Dedifferentiated amniotic fluid mesenchymal stem cell (primary cell): ENCODE data around the gene LAMTOR2.
A peak's percentile ranks its signal among the peaks of the same experiment; 100 is the strongest.

ENCODE experiments used
- DNase-seq: peaks from one replicate; pipeline ENCODE4 v3.0.0-alpha.2; 2016; ENCODE audit errors: extremely low spot score

The LAMTOR2 gene

DNA sequence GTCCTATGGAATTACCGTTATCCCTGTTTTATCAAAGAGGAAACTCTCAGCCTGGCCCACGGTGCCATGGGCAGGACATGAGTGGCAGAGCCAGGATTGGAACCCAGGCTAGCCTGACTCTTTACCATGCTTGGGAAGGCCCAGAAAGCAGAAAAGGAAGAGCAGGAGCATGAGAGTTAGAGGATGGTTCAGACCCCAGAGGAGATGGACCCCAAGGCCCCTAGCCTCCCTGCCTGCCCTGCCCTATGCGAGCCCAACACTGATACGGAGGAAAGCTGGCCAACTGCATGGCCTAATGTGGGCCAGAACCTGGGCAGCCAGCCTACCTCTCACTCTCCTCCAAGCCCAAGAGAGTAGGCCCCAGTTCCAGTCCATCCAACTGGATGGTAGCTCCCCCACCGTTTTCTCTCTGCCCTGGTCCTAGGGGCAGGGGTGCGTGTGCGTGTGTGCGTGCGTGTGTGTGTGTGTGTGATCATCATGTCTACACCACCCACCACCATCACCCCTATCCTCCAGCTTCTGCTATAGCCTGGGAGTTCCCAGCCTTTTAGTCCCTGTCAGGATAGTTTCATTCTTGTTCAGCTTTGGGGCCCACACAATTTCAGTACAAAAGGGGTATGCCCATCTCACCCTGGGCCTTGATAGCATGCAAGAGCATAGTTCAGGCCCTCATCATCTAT is 43.1 kb downstream of the LAMTOR2 start:
- DNase-seq: no peak

DNA sequence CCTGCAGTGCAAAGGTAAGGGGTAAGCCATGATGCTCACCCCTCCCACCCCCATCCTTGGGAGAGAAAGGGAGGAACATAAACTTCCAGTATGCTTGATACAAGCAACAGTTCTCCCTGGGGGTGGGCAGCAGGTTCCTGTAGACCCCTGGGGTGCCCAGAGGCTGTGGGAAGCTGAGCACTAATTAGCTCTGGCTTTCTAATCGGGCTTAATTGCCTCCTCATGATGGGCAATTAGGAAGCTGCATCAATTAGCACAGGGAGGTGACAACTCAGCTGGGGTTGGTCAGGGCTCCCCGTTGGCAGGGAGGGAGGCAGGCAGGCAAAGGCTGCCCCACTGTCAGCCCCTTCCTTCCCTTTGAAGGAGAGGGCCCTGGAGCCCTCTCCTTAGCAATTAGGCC is 44.2 kb downstream of the LAMTOR2 start:
- DNase-seq: no peak

DNA sequence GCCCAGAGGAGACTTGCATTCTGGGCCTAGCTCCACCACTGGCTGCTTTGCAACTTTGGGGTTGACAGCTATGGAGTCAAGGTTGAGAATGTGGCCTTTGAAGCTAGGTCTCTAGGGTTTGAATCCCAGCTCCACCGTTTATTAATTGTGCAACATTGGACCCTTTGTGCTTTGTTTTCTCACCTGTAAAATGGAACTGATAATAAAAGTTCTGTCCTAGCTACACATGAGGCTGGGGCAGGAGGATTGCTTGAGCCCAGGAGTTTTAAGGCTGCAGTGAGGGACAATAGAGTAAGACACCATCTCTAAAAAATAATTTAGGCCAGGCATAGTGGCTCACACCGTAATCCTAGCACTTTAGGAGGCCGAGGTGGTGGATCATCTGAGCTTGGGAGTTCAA is 44.7 kb downstream of the LAMTOR2 start:
- DNase-seq: no peak

DNA sequence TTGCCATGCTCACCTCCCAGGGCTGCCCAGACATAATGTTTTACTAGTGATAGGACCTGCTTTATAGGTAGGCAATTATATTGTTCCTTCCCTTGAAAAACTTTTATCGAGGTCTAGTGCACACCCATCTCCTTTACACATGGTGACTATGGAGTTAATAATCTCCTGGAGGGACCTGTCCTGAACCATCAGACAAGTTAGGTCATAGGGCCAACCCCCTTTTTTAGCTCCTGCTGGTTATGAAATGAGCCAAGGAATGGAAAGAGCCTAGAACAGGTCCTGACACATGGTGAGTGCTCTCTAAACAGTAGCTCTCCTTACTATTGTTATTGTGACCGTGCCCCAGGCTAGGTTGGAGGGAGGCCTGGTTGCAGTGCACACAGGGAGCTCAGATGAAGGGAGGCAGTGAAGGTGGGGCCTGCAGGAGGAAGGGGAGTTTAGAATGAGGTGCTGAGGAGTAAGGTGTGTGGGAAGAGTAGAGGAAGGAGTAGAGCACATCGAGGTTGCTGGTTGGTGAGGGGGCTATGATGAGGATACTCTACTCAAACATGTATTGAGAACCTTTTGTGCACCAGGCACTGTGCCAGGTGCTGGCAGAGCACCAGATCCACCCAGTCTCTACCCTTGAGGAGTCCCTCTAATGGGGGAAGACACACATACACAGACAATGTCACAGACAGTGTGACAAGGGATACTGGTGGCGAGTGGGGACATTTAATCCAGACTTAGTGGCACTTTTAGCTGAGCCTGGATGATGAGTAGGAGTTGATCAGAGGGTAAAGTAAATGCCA is 45.8 kb downstream of the LAMTOR2 start:
- DNase-seq: no peak

DNA sequence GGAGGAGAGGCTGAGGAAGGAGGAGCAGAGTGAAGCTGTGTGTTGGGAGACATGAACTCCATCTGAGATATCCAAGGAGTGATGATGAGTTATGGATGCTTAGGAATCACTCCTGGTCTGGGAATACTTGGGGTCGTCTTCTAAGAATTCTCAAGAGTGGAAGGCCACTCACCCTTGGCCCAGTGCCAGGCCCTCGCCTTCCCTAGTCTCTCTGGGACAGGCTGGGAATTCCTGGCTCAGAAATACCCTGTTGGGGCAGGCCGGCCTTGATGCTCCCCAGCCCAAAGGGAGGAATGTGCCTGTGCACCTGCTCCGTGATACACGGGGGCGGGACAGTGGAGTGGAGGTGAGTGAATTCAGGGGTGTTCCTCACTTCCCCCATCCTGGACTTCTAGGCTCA is 47.3 kb downstream of the LAMTOR2 start:
- DNase-seq: no peak

DNA sequence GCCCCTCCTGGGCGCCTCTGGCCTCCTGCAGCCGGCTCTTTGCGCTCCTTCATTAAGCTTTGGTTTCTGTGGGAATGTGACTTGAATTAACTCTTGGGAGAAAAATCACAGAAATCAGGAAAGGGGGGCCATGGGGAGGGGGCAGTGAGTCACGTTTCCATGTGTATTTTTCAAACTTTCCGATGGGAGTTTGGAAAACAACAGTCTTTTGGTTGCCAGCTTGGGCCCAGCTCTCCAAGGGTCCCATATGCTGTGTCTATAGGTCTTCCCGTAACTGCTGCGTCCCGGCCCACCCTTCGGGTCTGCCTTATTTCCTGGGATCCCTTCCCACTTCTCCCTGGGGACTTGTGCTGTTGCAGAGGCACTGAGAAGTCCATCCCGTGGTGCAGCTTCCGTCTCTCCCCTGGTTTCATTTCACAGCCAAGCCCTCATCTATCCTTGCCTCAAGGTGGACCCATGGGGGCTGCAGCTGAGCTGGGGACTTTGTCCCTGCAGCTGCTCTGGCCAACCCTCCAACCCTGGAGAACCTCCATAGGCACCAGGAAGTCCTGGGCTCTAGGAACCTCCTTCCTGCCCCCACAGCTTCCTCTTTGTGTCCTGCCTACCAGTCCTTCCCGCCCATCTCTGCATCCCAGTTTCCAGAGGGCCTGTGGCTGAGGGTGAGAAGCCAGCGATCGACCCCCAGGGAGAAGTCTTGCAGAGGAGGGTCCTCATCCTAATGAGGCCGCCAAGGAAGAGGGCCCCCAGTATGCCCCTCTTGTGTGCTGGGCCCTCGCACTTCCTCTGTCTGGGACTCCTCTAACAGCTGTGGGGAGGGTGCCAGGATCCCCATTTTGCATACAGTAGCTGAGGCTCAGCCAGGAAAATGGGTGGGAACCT is 48.3 kb downstream of the LAMTOR2 start:
- no peak for DNase-seq

DNA sequence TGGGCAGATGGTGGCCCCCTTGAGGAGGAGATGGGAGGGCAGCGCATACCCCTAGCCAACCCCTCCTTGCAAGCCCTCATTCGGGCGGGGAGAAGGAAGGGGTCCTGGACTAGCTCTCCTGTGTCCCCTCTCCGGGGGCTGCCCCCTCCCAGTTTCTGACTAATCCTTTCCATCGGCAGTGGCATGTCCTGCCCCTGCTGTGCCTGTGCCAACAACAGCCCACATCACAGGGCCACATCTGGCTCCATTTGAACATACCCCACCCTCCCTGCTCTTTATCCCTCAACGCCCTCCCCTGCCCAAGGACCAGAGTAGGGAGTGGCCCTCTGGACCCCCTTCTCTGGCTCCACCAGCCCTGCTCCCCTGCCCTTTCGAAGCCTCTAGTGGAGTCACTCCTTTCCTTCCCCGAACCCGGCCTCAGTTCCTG is 49.0 kb downstream of the LAMTOR2 start:
- DNase-seq: peak; percentile 74

DNA sequence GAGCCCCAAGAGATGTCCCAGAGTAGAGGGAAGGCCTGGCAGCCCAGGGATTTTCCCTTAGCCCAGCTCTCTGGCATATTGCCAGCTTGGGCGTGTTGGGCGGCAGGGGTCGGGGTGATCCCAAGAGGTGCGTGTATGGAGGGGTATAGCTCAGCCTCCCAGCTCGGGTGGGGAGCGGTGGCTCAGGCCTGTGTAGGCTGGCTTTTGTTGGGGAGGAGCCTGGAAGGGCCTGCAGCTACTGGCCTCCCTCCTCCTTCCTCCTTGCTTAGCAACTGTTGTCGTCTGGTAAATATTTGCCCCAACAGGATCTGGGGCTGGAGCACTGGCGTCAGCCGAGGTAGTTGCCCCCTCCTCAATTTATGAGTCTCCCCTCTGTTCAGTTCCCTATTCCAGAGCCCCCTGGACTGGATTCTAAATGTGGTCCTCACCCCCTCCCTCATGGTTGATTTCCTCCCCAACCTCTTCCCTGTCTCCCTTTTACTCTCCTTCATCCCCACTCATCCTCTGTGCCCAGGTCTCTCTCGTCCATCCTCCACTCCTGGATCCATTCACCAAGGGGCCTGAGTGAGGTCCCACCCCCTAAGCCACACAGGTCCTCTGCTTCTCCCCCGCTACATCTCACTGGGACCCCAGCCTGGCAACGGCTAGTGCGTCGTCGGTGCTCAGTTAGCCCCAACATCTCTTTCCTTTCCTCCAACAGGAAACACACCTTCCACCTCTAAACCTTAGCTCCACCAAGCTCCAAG is 49.7 kb downstream of the LAMTOR2 start:
- DNase-seq: peak; percentile 94

DNA sequence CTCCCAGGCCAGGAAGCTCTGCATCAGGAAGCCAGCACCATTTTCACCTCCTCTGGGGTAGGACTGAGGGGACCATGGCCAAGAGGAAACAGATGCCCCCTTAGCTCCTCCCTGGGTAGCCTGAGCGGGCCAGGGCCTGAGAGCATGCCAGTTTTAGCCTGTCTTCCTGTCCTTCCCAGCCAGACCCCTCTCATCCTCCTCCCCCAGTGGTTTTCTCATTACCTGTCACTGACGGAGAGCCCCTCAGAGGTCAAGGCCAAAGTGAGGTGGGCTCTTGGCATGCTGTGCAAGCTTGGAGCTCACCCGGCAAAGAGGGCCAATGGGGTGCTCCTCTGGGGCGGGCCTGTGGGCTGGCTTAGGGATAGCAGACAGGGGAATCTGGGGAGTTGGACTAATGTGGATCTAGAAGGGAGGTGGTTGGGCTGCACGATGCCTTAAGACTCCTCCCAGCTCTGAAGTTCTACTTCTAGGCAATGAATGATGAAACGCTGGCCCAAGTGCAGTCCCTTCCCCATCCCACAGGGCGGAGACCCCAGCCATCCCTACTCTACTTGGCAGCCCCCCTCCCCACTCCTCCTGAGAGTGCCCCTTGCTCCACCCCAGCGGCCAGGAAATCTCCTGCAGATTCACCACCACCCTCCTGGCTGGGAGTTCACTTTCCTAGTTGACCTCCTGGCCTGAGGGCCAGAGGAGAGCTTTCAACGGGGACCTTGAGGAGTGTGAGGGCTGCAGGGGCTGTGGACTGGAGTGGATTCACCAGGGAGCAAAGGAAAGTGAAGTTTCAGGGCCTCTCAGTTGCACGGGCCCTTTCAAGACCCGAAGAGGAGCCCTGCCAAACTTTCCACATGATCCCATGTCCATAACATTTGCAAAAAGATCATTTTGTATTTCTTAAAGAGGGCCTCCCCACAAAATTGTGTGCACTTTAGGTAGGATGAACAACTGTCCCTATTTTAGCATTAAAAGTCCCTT is 50.6 kb downstream of the LAMTOR2 start:
- peak; percentile 63 for DNase-seq

DNA sequence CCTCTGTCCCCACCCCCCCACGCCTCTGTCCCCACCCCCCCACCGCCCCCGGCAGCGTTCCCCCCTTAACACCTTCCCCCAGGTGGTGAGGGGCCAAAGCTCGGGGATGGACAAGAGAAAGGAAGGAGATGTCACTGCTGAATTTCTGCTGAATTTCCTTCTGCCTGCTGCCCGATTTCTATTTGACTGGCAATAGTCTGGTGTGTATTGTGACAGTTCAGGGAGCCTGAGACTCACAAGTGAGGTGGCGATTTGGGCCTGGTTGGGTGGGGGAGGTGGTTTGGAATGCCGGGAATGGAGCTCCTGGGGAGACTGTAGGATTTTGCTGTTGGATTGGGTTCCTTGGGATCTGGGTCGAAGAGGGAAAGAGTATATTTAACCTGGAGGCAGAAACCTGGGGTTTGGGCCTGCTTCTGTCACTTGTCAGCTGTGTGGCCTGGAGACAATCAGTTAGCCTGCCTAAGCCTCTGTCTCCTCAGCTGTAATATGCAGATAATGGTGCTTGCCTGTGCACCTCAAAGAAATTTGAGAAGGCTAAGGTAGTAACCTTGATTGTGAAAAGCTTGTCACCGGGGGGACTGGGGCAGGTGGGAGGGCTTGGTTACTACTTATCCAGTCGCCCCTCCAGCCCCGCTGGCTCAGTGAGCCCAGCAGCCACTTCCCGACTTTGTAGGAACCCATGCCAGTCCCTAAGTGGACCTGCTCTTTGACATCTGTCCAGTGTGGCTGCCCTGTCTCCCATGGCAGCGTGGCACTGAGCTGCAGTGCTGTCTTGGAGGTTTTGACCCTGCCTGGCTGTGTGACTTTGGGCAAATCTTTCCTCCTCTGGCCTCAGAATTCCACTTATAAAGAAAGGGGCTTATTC is 52.3 kb downstream of the LAMTOR2 start:
- DNase-seq: peak; percentile 54

DNA sequence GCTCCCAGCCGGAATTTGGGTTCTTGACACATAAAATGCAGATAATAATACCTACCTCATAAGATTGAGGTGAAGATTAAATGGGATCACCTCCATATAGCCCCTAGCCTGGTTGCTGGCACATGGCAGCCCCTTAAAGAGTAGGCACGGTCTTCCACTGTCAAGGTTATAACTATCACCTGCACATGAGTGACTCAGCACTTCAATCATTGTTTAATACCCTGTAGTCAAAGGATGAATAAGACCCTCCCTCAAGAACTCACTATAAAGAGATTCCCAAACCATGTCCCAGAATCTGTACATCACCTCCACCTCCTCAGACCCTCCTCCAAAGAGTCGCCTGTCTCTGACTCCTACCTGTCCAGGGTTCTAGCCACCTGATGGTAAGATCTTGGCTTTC is 53.5 kb downstream of the LAMTOR2 start:
- DNase-seq: no peak
